Heart left ventricle (tissue), 16 donors: ENCODE data around the gene CTNS. TPM values are rescaled to one million over a fixed set of nuclear protein-coding genes. Genes with fewer than 3 reads are reported as not detected.

Source experiments
- ATAC-seq, 4 donors: fragments of 200-7000 bp; cut with Tn5 transposase; one replicate each; pipeline ENCODE4 v1.9.1; 2020 to 2022; ENCODE audit warnings: moderate library complexity in 4 of 4, mild to moderate bottlenecking in 3 of 4, moderate number of reproducible peaks in 1 of 4
- DNase-seq, 5 donors: peaks; one replicate each; pipeline ENCODE4 v3.0.0-alpha.2; 2020
- H3K27ac ChIP-seq, 12 donors: fragments of 200-600 bp; sonication (generic) in 4 of 12; one replicate each; pipeline versions ENCODE4 v1.5.0 to v1.8.0; 2016 to 2022; ENCODE audit warnings: mild to moderate bottlenecking in 2 of 12
- H3K27me3 ChIP-seq, 9 donors: fragments of 200-600 bp; sonication (generic) in 2 of 9; one replicate each; pipeline versions ENCODE4 v1.5.1 to v1.8.0; 2016 to 2022; ENCODE audit warnings: mild to moderate bottlenecking in 3 of 9
- H3K36me3 ChIP-seq, 9 donors: fragments of 200-600 bp; sonication (generic) in 2 of 9; one replicate each; pipeline versions ENCODE4 v1.5.0 to v1.8.0; 2018 to 2022; ENCODE audit warnings: mild to moderate bottlenecking in 2 of 9
- H3K4me1 ChIP-seq, 12 donors: fragments of 200-600 bp; sonication (generic) in 4 of 12; one replicate each; pipeline versions ENCODE4 v1.5.0 to v1.8.0; 2016 to 2022; ENCODE audit warnings: mild to moderate bottlenecking in 3 of 12
- H3K4me3 ChIP-seq, 12 donors: fragments of 200-600 bp; sonication (generic) in 4 of 12; one replicate each; pipeline versions ENCODE4 v1.5.0 to v1.8.0; 2017 to 2022; ENCODE audit warnings: mild to moderate bottlenecking in 9 of 12, moderate library complexity in 4 of 12
- H3K9me3 ChIP-seq, 12 donors: fragments of 200-600 bp; sonication (generic) in 4 of 12; one replicate each; pipeline versions ENCODE4 v1.5.0 to v1.8.0; 2016 to 2022; ENCODE audit warnings: mild to moderate bottlenecking in 1 of 12
- CTCF ChIP-seq, 12 donors: fragments of 200-600 bp; sonication (generic) in 4 of 12; IDR thresholded peaks; one replicate each; pipeline versions ENCODE4 v1.5.0 to v1.8.0; 2018 to 2022; ENCODE audit warnings: antibody characterized with exemption in 12 of 12, mild to moderate bottlenecking in 5 of 12
- POLR2A ChIP-seq, 2 donors: fragments of 450-650 bp; IDR thresholded peaks; one replicate each; pipeline ENCODE4 v1.6.1; 2017; ENCODE audit warnings: antibody characterized with exemption in 2 of 2, mild to moderate bottlenecking in 2 of 2, moderate library complexity in 2 of 2
- WGBS, 4 donors: extraction: QIAGEN DNeasy Blood & Tissue Kit in 2 of 4; methylation state at CpG; one replicate each; pipeline versions ENCODE4 v1.1.5 to v1.1.7; 2013 to 2018; 5-methylcytosine and 5-hydroxymethylcytosine counted together
- intact Hi-C, 10 donors: fragments of 100-400 bp; cut with DNase I; formaldehyde crosslinking; loops; one replicate each; pipeline versions ENCODE4 v1.11.1 to v1.14.2; 2022
- polyA plus RNA-seq, 2 donors: library from polyadenylated mRNA; stranded (reverse); fragments of 200-250 nt; gene quantifications; one replicate each; pipeline ENCODE4 v1.2.3, GENCODE V29; 2013
- total RNA-seq, 9 donors: library from RNA; depleted of rRNA in 2 of 9; stranded (reverse); fragments of >200 nt in 2 of 9; fragmentation: NEBNext Ultra II Directional in 3 of 9; extraction: Animal tissue kit (Norgen Biotek cat#: 25700) in 3 of 9; gene quantifications; one replicate each; pipeline versions ENCODE4 v1.1.0 to v1.2.4, GENCODE V29; 2016 to 2023
- donor health status: ischemic (EF 13 %, LVEDD 7.1; RV severe dilation, severe dysfunction).
- donor health status: healthy with polysubstance abuse.
- donor health status: DM: no; HTN: yes; CAD: no.
- donor health status: DM: no; HTN: no; CAD: no.
- donor health status: ischemic (EF 25% LVEDD 6.9; RV normal size, moderate dysfunction).
- donor health status: ischemic (EF 25% LVEDD 5.7; RV mildly dilated, moderate dysfunction).
- donor health status: healthy.
- donor health status: DM: yes; HTN: yes; CAD: no.
- donor health status: ischemic (EF 35%, LVEDD 5.7; RV mildly dilated, moderate dysfunction).
- donor health status: nonischemic (EF 11% LVEDD 7.7; RV severe dilation, severe dysfunction).
- donor health status: DM: yes; HTN: yes; CAD: no.
- donor health status: PGD.
- donor health status: ischemic (EF 29% LVEDD 5.4; RV normal size, mild dysfunction).
- donor health status: nonischemic (EF 23%, LVEDD 6.1; RV moderate dilation, normal function).

Gene CTNS
- total and polyA plus RNA-seq, 11 donors: 6.2 to 19.0 (median 8.7) TPM

- DNase-seq (no peak), ATAC-seq (no peak)
- H3K4me1 ChIP-seq: peaks cover 0 to 39% (median 16%) of the 10 kb centered on the region in 12 donors
- no peak overlapping the region for H3K27ac ChIP-seq
- H3K4me3 ChIP-seq: no peak overlapping the region
- WGBS, 4 donors: 93 to 99% (median 96%) methylated on average over 7 of the region's 7 CpGs
- H3K36me3 ChIP-seq: peaks cover 0 to 48% (median 28%) of the 10 kb centered on the region in 9 donors
- intact Hi-C loops: loop anchor here in 2 of 10 donors (1.0 to 10.0 kb wide), 2 partner anchors 32 to 97 kb away; no protein-coding TSS in a partner anchor
- H3K27me3 ChIP-seq: no peaks in the 10 kb centered on the region
- H3K9me3 ChIP-seq: no peaks in the 10 kb centered on the region
- TF ChIP-seq POLR2A (IDR thresholded peaks at IDR 0.05) (no peak), CTCF (IDR thresholded peaks at IDR 0.05) (no peak)
Observed at GRCh38 chr17:3632287-3632686, 4.3 kb upstream of the CTNS start.

GRCh38 chr17:3635474-3636153 is 946 bp upstream of the CTNS start:
- H3K4me3 ChIP-seq: peak overlapping the region; percentile 78 to 100 (median 98)
- TF ChIP-seq CTCF (IDR thresholded peaks at IDR 0.05) (no peak), POLR2A (IDR thresholded peaks at IDR 0.05) (no peak)
- H3K9me3 ChIP-seq: no peaks in the 10 kb centered on the region
- H3K4me1 ChIP-seq: peaks cover 0 to 51% (median 28%) of the 10 kb centered on the region in 12 donors
- DNase-seq (peak in 1 of 5 donors; percentile 47), ATAC-seq (no peak)
- H3K36me3 ChIP-seq: peaks cover 0 to 28% (median 3%) of the 10 kb centered on the region in 9 donors
- peak overlapping the region; percentile 93 to 99 (median 96) for H3K27ac ChIP-seq
- no peaks in the 10 kb centered on the region for H3K27me3 ChIP-seq
- WGBS, 4 donors: 20 to 47% (median 21%) methylated on average over 18 to 38 of the region's 38 CpGs
- intact Hi-C loops: loop anchor here in 5 of 10 donors (1.0 to 10.0 kb wide), 4 partner anchors 33 to 587 kb away; partner anchors contain the start of genes EMC6 (in 2 of the 5) and TAX1BP3 (in 2 of the 5)

GRCh38 chr17:3636908-3637373 is 381 bp downstream of the CTNS start:
- no peaks in the 10 kb centered on the region for H3K27me3 ChIP-seq
- ATAC-seq: no peak
- H3K4me3 ChIP-seq: peak overlapping the region; percentile 78 to 100 (median 98)
- H3K4me1 ChIP-seq: peaks cover 0 to 57% (median 34%) of the 10 kb centered on the region in 12 donors
- no peak for DNase-seq
- WGBS, 4 donors: 2% methylated on average over 20 to 31 of the region's 31 CpGs
- peak overlapping the region; percentile 93 to 99 (median 96) for H3K27ac ChIP-seq
- no peak for TF ChIP-seq CTCF (IDR thresholded peaks at IDR 0.05)
- no peak for TF ChIP-seq POLR2A (IDR thresholded peaks at IDR 0.05)
- H3K9me3 ChIP-seq: no peaks in the 10 kb centered on the region
- H3K36me3 ChIP-seq: peaks cover 0 to 28% (median 3%) of the 10 kb centered on the region in 9 donors
- intact Hi-C loops: loop anchor here in 5 of 10 donors (1.0 to 10.0 kb wide), 4 partner anchors 31 to 588 kb away; partner anchors contain the start of genes EMC6 (in 2 of the 5) and TAX1BP3 (in 2 of the 5)

GRCh38 chr17:3639981-3640596 is 3.5 kb downstream of the CTNS start:
- no peak for ATAC-seq
- H3K36me3 ChIP-seq: peaks cover 0 to 41% (median 15%) of the 10 kb centered on the region in 9 donors

More at GRCh38 chr17:3639981-3640596, 3.5 kb downstream of the CTNS start:
- no peak overlapping the region for H3K4me3 ChIP-seq
- H3K27ac ChIP-seq: peak overlapping the region in 10 of 12 donors; percentile 7 to 82 (median 54)
- H3K9me3 ChIP-seq: no peaks in the 10 kb centered on the region
- H3K4me1 ChIP-seq: peaks cover 0 to 40% (median 24%) of the 10 kb centered on the region in 12 donors
- DNase-seq: peak in 1 of 5 donors; percentile 39
- no peaks in the 10 kb centered on the region for H3K27me3 ChIP-seq
- 23 to 26% (median 24%) methylated on average over 7 of the region's 7 CpGs for WGBS, 4 donors
- TF ChIP-seq POLR2A (IDR thresholded peaks at IDR 0.05): no peak
- TF ChIP-seq CTCF (IDR thresholded peaks at IDR 0.05): no peak
- intact Hi-C loops: loop anchor here in 3 of 10 donors (10.0 kb wide), 2 partner anchors 105 to 595 kb away; no protein-coding TSS in a partner anchor
